HepG2 (cell line): ENCODE data around the gene RIN3. TPM values are rescaled to one million over a fixed set of nuclear protein-coding genes. Genes with fewer than 3 reads are reported as not detected.

Experiments used
- ATAD3A ChIP-seq: sonication (generic); formaldehyde crosslinking; IDR thresholded peaks from 2 replicates; pipeline ENCODE4 v1.4.0; 2020; ENCODE audit warnings: missing genetic modification reagents
- BORCS8-MEF2B ChIP-seq: sonication (generic); formaldehyde crosslinking; IDR thresholded peaks from 2 replicates; pipeline ENCODE4 v1.8.0; 2022; ENCODE audit warnings: mild to moderate bottlenecking, missing genetic modification reagents
- ESRRA ChIP-seq: sonication (generic); formaldehyde crosslinking; IDR thresholded peaks from 2 replicates; pipeline ENCODE4 v1.5.1; 2020; ENCODE audit warnings: mild to moderate bottlenecking, low read depth, missing genetic modification reagents
- HNRNPUL1 ChIP-seq: fragments of 200-400 bp; formaldehyde crosslinking; IDR thresholded peaks from 2 replicates; pipeline ENCODE4 v1.6.1; 2017; ENCODE audit warnings: low read depth, mild to moderate bottlenecking, low read length, moderate library complexity
- NKX3-1 ChIP-seq: sonication (generic); formaldehyde crosslinking; IDR thresholded peaks from 2 replicates; pipeline ENCODE4 v1.5.0; 2020; ENCODE audit warnings: missing genetic modification reagents
- NR2F6 ChIP-seq, 2 experiments: IDR thresholded peaks; 2 replicates each; pipeline ENCODE4 v1.6.1; 2016; ENCODE audit warnings: antibody characterized with exemption in 1 of 2, mild to moderate bottlenecking in 1 of 2
- NR3C1 ChIP-seq: sonication (generic); formaldehyde crosslinking; IDR thresholded peaks from 2 replicates; pipeline ENCODE4 v1.4.0; 2020; ENCODE audit warnings: missing genetic modification reagents
- PAF1 ChIP-seq: IDR thresholded peaks from 2 replicates; pipeline ENCODE4 v1.6.1; 2016; ENCODE audit warnings: missing genetic modification reagents, missing compliant biosample characterization
- PHF21A ChIP-seq: sonication (generic); formaldehyde crosslinking; IDR thresholded peaks from 2 replicates; pipeline ENCODE4 v1.5.0; 2020; ENCODE audit warnings: mild to moderate bottlenecking, missing genetic modification reagents
- RNF2 ChIP-seq: fragments of 450-650 bp; conservative IDR thresholded peaks from 2 replicates; pipeline ENCODE4 v1.6.1; 2016; ENCODE audit warnings: low read depth
- RXRA ChIP-seq: sonication (generic); formaldehyde crosslinking; IDR thresholded peaks from 2 replicates; pipeline ENCODE4 v1.5.1; 2020; ENCODE audit warnings: missing genetic modification reagents
- XRCC5 ChIP-seq: fragments of 200-400 bp; formaldehyde crosslinking; optimal IDR thresholded peaks from 2 replicates; pipeline ENCODE3; 2017; ENCODE audit warnings: mild to moderate bottlenecking, low read length
- ZBTB20 ChIP-seq: sonication (generic); formaldehyde crosslinking; IDR thresholded peaks from 2 replicates; pipeline ENCODE4 v1.8.1; 2023; ENCODE audit warnings: missing genetic modification reagents, low read depth, mild to moderate bottlenecking, borderline replicate concordance
- ZMYM4 ChIP-seq: sonication (generic); formaldehyde crosslinking; IDR thresholded peaks from 2 replicates; pipeline ENCODE4 v1.8.1; 2023; ENCODE audit warnings: mild to moderate bottlenecking, missing genetic modification reagents
- ZNF101 ChIP-seq: sonication (generic); formaldehyde crosslinking; IDR thresholded peaks from 2 replicates; pipeline ENCODE4 v1.4.0; 2020; ENCODE audit warnings: mild to moderate bottlenecking, low read depth, missing genetic modification reagents, borderline replicate concordance
- ZNF232 ChIP-seq: sonication (generic); formaldehyde crosslinking; IDR thresholded peaks from 2 replicates; pipeline ENCODE4 v1.4.0; 2020; ENCODE audit warnings: missing genetic modification reagents, borderline replicate concordance
- ZNF33A ChIP-seq: sonication (generic); formaldehyde crosslinking; IDR thresholded peaks from 2 replicates; pipeline ENCODE4 v1.5.1; 2020; ENCODE audit warnings: missing genetic modification reagents, mild to moderate bottlenecking, moderate library complexity, borderline replicate concordance
- ZNF431 ChIP-seq: sonication (generic); formaldehyde crosslinking; IDR thresholded peaks from 2 replicates; pipeline ENCODE4 v1.9.0; 2022; ENCODE audit warnings: missing genetic modification reagents, low read depth, mild to moderate bottlenecking, borderline replicate concordance
- ZNF790 ChIP-seq: sonication (generic); formaldehyde crosslinking; IDR thresholded peaks from 2 replicates; pipeline ENCODE4 v1.8.0; 2022; ENCODE audit warnings: missing genetic modification reagents, mild to moderate bottlenecking, borderline replicate concordance
- polyA plus RNA-seq, 8 experiments: library from polyadenylated mRNA; depleted of rRNA in 3 of 8; stranded (reverse) in 7 of 8; unstranded in 1 of 8; fragments of >200 nt; fragmentation: Illumina TruSeq in 4 of 8; extraction: Trizol in 4 of 8; gene quantifications; 2 replicates each; pipeline versions ENCODE4 v1.2.1 to v1.2.3, GENCODE V29; 2011 to 2016; ENCODE audit warnings: low read depth in 4 of 8, missing spikeins in 1 of 8, mixed read lengths in 1 of 8; ENCODE audit not compliant: insufficient read depth in 1 of 8
- total RNA-seq, 5 experiments: library from RNA; depleted of rRNA; stranded (reverse); fragments of >200 nt; fragmentation: Illumina TruSeq; extraction: Trizol; gene quantifications; 2 replicates each; pipeline ENCODE4 v1.2.3, GENCODE V29; 2016; ENCODE audit warnings: low read depth in 1 of 5
- TF ChIP-seq, protein P1 (sequence below): IDR thresholded peaks from 2 replicates; pipeline ENCODE4 v1.6.1; 2016; ENCODE audit warnings: low read depth, control low read depth
- TF ChIP-seq, protein P2 (sequence below): sonication (generic); formaldehyde crosslinking; IDR thresholded peaks from 2 replicates; pipeline ENCODE4 v1.4.0; 2020; ENCODE audit warnings: missing genetic modification reagents, borderline replicate concordance
- TF ChIP-seq, protein P3 (sequence below): sonication (generic); formaldehyde crosslinking; IDR thresholded peaks from 2 replicates; pipeline ENCODE4 v1.5.1; 2020; ENCODE audit warnings: missing genetic modification reagents, mild to moderate bottlenecking, borderline replicate concordance
- TF ChIP-seq, protein P4 (sequence below): sonication (generic); formaldehyde crosslinking; IDR thresholded peaks from 2 replicates; pipeline ENCODE4 v1.4.0; 2020; ENCODE audit warnings: missing genetic modification reagents, borderline replicate concordance

The RIN3 gene
- total and polyA plus RNA-seq, 2 of the 13 experiments (the other 11 are each of a cell fraction or from before 2014, with no cell fraction given), result 2.3 to 3.6 TPM

DNA sequence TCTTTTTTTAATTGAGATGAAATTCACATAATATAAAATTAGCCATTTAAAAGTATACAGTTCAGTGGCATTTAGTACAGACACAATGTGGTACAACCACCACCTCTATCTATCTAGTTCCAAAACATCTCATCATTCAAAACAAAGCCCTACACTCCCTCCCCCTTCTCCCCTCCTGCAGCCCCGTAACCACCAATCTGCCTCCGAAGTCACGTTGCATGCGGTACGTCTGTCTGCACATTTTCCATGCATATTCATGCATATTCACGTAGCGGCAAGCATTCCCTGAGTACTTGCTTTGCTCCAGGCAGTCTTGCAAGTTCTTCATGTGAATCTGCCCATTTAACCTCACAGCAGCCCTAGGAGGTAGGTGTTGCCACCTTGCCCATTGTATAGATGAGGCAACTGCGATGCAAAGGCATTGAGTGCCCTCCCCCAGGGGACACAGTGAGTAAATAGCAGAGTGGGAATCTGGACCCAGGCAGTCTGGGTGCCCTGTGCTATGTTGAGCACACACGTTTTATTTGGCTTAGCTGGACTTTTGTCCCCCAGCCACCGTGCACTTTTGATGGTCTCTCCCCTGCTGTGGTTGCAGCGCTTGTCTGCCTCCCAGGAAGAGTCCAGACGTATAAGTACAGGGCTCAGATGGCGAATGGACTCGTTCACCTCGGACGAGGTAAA lies 43.4 kb downstream of the RIN3 start (continued):
- TF ChIP-seq PHF21A (peak; percentile 93), ZNF790 (CRISPR knock-in tag) (no peak), ZNF101 (0 out of 2 replicates have a peak, but pooled peaks have one; percentile 52), NKX3-1 (no peak), RNF2 (peak; percentile 57; the same call in 1 of the 2 replicates), ZNF232 (no peak; the same call in 1 of the 2 replicates), NR2F6 (IDR thresholded peaks at IDR 0.05) (peak; percentile 19; the same call in 1 of the 2 replicates), NR2F6 (CRISPR knock-in tag; IDR thresholded peaks at IDR 0.05) (peak; percentile 74), HNRNPUL1 (no peak), ZNF431 (CRISPR knock-in tag) (no peak; the same call in 1 of the 2 replicates), PAF1 (no peak), ESRRA (CRISPR knock-in tag) (peak; percentile 70; the same call in 1 of the 2 replicates), ZBTB20 (CRISPR knock-in tag) (peak; percentile 92; the same call in 1 of the 2 replicates), ATAD3A (no peak), XRCC5 (peak; percentile 59), ZMYM4 (CRISPR knock-in tag) (peak; percentile 80), BORCS8-MEF2B (CRISPR knock-in tag) (0 out of 2 replicates have a peak, but pooled peaks have one; percentile 17), ZNF33A (CRISPR knock-in tag) (no peak), NR3C1 (no peak), RXRA (peak; percentile 85)
- TF ChIP-seq, protein P1, sequence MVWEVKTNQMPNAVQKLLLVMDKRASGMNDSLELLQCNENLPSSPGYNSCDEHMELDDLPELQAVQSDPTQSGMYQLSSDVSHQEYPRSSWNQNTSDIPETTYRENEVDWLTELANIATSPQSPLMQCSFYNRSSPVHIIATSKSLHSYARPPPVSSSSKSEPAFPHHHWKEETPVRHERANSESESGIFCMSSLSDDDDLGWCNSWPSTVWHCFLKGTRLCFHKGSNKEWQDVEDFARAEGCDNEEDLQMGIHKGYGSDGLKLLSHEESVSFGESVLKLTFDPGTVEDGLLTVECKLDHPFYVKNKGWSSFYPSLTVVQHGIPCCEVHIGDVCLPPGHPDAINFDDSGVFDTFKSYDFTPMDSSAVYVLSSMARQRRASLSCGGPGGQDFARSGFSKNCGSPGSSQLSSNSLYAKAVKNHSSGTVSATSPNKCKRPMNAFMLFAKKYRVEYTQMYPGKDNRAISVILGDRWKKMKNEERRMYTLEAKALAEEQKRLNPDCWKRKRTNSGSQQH (CRISPR knock-in tag), result no peak
- TF ChIP-seq, protein P2, sequence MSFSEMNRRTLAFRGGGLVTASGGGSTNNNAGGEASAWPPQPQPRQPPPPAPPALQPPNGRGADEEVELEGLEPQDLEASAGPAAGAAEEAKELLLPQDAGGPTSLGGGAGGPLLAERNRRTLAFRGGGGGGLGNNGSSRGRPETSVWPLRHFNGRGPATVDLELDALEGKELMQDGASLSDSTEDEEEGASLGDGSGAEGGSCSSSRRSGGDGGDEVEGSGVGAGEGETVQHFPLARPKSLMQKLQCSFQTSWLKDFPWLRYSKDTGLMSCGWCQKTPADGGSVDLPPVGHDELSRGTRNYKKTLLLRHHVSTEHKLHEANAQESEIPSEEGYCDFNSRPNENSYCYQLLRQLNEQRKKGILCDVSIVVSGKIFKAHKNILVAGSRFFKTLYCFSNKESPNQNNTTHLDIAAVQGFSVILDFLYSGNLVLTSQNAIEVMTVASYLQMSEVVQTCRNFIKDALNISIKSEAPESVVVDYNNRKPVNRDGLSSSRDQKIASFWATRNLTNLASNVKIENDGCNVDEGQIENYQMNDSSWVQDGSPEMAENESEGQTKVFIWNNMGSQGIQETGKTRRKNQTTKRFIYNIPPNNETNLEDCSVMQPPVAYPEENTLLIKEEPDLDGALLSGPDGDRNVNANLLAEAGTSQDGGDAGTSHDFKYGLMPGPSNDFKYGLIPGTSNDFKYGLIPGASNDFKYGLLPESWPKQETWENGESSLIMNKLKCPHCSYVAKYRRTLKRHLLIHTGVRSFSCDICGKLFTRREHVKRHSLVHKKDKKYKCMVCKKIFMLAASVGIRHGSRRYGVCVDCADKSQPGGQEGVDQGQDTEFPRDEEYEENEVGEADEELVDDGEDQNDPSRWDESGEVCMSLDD, result no peak
- TF ChIP-seq, protein P3, sequence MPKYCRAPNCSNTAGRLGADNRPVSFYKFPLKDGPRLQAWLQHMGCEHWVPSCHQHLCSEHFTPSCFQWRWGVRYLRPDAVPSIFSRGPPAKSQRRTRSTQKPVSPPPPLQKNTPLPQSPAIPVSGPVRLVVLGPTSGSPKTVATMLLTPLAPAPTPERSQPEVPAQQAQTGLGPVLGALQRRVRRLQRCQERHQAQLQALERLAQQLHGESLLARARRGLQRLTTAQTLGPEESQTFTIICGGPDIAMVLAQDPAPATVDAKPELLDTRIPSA (CRISPR knock-in tag), result no peak
- TF ChIP-seq, protein P4, sequence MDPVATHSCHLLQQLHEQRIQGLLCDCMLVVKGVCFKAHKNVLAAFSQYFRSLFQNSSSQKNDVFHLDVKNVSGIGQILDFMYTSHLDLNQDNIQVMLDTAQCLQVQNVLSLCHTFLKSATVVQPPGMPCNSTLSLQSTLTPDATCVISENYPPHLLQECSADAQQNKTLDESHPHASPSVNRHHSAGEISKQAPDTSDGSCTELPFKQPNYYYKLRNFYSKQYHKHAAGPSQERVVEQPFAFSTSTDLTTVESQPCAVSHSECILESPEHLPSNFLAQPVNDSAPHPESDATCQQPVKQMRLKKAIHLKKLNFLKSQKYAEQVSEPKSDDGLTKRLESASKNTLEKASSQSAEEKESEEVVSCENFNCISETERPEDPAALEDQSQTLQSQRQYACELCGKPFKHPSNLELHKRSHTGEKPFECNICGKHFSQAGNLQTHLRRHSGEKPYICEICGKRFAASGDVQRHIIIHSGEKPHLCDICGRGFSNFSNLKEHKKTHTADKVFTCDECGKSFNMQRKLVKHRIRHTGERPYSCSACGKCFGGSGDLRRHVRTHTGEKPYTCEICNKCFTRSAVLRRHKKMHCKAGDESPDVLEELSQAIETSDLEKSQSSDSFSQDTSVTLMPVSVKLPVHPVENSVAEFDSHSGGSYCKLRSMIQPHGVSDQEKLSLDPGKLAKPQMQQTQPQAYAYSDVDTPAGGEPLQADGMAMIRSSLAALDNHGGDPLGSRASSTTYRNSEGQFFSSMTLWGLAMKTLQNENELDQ (CRISPR knock-in tag), result no peak
